GM21723 (cell line): ENCODE results near the gene EED.
"Not testable (repeated sequence)": the region's sequence is repeated elsewhere in the genome, so short reads cannot be mapped to it uniquely, and the experiment has no call there.

Experiments used
- ATAC-seq: cut with Tn5 transposase; IDR thresholded peaks from one replicate; pipeline ENCODE4 v1.9.1; 2021; ENCODE audit warnings: mild to moderate bottlenecking, moderate library complexity; ENCODE audit not compliant: unreplicated experiment

The EED gene

DNA sequence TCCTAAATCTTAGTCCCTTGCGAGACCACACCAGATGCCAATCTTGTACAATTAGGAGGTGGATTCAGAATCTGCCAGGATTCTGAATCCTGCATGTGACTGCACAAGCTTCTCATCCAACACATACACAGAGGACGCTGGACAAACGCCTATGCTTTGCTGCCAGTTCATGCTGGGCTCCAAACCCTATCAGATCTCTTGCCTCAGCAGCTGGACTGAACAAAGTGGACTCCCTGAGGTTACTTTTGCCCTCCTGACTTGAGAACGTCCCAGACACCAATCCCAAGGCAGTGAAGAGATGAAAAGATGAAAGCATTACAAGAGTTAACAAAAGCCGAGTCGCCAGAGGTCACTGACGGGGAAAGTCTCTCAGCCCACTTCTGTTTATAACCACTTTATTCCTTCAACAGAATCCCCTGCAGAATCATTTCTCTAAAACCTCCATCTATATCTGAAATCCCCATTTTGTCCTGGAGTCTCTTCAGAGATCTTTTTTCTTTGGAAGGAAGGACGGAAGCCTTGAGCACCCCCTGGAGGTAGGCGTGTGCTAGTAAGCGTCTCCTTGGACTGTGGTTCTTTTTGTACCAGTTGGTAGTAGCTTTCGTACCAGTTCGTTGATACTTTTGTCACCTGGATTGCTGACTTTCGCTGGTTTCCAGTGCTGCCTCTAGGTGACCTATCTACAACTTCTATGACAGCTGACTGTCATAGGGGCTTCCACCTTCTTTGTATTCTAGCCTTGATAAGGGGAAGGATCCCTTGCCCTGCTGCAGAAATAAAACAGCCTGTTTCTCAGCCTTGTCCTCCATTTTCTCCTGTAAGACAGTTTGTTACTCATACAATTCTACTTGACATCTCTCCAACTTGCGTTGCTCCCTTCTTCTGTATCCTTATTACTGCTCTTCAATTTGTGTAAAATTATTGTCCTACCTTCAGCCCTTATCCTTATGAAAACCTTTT lies 26.1 kb upstream of the EED start:
- ATAC-seq, result peak; percentile 49

DNA sequence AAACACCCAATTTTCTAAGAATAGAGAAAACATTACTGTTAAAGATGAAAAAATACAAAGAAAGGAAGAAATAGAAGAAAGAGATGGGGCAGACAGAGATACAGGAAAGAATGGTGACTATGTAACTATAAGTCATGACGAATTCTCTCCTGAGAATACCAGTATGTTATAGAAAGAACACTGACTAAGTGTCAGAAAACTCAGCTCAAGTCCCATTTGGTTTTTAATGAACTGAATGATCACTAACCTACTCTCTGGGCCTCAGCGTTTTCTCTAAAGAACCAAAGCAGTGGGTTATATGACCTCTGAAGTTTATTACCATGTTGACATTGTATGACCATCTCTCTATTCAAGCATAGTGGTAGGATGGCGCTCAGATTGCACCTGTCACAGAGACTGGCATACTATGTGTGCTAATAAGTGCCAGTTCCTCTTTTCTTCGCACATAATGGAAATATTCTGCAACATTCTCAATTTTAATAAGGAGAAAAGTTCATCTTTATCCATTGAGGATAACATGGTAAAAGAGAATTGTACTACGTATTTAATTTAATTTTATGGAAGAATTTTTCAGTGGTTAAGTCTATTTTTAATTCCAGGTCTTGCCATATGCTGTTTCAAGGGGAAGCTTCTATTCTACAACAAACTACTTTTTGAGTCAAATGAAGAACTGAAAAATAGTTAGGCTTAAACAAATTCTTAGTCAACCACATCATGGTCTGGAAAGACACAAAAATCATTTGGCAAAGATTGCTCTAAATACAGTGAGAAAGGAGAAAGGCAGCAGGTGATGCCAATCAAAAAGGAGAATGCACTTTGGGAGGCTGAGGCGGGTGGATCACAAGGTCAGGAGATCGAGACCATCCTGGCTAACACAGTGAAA lies 25.0 kb upstream of the EED start:
- peak; percentile 70 for ATAC-seq

DNA sequence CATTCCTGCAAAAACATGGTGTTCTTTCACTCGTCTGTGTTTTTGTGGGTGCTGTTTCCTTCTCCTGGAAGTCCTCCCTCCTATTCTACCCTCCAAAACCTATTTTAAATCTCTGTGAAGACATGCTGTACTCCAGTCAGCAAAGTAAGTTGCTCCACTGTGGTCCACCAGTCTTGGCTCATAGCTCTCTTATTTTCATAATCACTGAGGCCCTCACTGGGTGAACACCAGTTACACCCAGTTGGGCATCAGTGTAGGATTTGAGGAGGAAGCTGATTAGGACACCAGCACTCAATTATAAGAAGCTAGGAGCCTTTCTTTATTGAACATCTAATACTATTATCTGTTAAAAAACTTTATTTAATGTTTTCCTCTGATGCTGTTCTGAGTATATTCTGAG lies 23.9 kb upstream of the EED start:
- ATAC-seq, result no peak

DNA sequence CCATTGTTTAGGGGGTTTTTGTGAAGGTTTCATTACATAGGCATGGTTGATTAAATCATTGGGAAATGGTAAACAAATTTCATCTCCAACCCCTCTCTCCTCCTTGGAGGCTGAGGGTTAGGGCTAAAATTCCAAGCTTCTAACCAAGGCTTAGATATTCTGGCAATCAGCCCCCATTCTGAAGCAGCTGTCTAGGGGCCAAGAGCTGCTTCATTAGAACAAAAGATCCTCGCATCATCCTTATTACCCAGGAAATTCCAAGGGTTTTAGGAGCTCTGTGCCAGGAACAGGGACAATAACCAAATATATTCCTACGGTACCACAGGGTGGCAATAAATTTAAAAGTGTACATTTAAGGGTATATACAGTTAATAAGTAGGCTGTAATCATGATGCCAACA lies 22.5 kb upstream of the EED start:
- no peak for ATAC-seq

DNA sequence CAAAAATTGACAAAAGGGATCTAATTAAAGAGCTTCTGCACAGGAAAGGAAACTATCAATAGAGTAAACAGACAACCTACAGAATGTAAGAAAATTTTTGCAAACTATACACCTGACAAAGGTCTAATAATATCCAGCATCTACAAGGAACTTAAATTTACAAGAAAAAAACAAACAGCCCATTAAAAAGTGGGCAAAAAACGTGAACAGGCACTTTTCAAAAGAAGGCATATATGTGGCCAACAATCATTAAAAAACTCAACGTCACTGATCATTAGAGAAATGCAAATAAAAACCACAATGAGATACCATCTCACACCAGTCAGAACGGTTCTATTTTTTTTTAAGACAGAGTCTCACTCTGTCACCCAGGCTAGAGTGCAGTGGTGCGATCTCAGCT lies 20.0 kb upstream of the EED start:
- not testable (repeated sequence) for ATAC-seq

DNA sequence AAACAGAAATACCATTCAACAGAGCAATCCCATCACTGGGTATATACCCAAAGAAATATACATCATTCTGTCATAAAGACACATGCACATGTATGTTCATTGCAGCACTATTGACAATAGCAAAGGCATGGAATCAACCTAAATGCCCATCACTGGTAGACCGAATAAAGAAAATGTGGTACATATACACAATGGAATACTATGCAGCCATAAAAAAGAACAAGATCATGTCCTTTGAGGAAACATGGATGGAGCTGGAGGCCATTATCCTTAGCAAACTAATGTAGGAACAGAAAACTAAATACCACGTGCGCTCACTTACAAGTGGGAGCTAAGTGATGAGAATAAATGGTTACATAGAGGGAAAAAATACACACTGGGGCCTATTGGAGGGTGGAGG lies 19.2 kb upstream of the EED start:
- not testable (repeated sequence) for ATAC-seq

DNA sequence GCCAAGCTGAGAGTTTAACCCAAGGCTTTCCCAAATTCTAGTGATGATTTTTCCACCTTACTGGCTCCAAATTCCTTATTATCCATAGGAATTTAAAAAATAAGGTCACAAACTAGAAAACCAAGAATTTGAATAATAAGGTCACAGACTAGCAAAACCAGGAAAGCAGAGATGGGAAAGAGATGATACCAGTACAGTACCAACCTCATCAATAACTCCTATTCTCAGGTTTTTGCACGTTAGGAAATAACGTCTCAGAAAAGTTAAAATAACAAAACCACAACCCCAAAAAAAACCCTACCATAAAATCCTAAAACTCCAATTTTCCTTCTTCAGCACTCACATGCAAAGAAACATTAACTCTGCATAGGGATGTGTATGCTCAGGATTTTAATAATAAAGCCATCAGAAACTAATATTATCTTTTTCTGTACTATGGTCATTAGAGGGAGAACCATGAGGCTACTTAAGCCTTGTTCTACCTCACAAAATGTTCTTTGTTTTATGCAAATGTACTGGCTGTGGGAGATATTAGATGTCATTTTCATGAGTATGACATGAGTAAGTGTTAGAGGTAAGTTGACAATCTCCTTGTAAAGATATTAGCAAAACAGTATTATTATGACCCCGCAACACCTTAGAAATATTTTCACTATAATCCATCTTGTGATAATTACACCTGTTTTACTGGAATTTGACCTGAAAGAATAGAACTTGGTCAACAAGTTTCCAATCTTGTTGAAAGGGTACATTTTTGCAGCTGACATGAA lies 16.1 kb upstream of the EED start:
- ATAC-seq, result no peak

DNA sequence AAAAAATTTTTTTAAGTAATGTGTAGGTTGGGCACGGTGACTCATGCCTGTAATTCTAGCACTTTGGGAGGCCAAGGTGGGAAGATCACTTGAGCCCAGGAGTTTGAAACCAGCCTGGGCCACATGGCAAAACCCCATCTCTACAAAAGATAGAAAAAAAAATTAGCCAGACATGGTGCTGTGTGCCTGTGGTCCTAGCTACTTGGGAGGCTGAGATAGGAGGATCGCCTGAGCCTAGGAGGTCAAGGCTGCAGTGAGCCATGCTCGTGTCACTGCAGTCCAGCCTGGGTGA lies 15.6 kb upstream of the EED start:
- not testable (repeated sequence) for ATAC-seq

DNA sequence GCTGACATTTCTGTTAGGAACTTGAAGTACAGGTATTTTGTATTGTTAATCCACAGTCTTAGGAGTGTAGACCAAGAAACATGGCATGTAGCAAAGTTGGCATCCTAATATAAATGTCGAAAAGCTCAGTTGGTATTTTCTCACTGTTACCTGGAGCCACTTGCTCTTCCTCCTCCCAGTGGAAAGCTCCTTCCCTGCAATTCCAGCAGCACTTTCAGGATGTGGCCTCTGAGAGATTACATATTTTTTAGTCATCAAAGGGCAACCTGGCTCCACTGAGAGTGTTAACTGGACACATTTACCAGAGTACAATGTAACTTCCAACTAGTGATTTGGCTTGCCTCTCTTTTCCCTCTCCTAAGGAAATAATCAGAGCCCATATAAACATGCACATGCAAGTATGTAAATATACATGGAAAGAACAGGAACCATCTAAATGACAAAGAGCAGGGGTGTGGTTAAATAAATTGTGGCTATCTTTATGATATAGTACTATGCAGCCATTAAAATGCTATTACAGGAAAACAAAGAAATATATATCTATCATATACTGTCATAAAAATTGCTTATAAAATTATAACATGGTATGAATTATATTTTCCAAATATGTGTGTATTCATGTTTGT lies 14.3 kb upstream of the EED start:
- ATAC-seq, result no peak

DNA sequence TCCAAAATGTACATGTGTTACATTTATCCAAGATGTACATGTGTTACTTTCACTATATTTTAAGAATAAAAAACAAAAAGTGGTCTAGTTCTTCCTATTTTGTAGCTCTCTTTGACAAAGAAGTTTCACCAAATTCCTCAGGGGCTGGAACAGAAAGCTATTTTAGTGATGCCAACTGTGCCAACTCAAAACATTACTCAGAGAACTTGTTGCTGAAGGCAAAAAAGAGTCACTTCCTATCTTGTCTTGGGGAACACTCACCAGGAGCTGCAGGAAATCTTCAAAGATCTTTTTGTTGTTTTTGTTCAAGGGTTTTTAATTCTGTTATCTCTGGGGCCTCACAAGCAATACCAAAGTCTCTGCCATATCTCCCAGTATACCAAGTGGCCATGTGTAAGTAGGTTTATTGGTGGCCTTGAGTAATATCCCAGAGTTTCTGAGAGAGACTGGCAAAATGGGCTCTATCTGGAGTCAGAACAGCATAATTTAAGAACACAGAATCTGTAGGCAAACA lies 13.6 kb upstream of the EED start:
- no peak for ATAC-seq

DNA sequence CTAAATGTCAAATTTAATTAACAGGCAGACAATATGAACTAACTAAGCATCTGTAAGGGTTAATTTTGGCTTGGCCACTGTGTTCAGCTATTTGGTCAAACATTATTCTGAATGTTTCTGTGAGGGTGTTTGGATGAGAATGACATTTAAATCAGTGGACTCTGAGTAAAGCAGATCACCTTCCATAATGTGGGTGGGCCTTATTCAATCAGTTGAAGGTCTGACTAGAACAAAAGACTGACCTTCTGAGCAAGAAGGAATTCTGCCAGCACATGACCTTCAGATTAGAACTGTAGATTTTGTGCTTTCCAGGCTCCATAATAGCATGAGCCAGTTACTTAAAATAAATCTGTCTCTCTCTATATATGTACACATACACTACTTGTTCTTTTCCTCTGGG lies 12.0 kb upstream of the EED start:
- ATAC-seq, result no peak

DNA sequence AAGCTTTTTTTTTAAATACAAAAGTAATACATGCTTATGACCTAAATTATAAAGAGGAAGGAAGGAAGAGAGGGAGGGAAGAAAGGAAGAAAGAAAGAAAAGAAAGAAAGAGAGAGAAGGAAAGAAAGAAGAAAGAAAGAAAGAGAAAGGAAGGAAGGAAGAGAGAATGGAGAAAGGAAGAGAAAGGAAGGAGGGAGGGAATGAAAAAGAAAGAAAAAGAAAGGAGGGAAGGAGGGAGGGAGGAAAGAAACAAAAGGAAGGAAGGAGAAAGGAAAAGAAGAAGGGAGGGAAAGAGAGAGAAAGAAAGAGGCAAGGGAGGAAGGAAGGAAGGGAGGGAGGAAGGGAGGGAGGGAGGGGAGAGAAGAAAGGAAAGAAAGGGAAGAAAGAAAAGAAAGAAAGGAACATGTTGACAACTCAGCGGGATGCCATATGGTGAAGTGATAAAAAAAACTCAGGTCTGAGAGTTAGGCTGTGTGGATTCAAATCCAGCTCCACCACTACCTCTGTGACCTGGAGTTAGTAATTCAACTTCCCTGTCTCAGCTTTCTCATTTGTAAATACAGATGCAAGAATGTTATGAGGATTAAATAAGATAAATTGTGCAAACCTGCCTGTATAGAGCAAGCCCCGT lies 9.6 kb upstream of the EED start:
- no peak for ATAC-seq

DNA sequence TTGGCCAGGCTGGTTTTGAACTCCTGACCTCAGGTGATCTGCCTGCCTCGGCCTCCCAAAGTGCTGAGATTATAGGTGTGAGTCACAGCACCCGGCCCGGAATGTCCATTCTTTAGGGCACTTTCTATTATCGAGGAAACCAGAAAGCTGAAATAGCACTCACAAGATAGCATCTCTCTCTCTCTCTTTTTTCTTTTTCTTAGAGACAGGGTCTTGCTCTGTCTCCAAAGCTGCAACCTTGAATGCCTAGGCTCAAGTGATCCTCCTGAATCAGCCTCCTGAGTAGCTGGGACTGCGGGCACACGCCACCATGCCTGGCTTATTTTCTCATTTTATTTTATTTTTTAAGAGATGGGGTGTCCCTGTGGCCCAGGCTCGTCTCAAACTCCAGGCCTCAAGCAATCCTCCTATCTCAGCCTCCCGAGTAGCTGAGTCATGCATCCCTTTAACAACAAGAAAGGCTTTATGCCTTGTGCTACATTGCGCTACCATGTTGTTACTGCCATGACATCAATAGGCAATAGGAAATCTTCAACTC lies 7.2 kb upstream of the EED start:
- ATAC-seq, result no peak

DNA sequence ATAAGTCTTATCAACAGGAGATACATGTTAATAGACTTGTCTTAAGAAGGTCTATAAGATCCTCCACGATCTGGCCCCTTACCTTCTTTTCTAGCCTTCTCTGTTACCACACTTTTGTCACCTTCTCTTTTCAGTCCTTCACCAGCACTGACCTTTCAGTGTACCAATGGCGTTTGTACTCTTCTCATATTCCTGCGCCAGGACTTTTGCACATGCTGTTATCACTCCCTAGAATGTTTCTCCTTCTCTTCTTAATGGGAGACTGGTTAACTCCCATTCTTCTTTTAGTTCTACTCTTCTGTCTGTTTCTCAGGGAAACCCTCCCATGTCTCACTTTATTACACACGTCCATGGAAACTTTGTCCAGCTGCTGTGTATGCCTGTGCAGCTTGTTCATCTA lies 4.4 kb upstream of the EED start:
- ATAC-seq, result no peak

DNA sequence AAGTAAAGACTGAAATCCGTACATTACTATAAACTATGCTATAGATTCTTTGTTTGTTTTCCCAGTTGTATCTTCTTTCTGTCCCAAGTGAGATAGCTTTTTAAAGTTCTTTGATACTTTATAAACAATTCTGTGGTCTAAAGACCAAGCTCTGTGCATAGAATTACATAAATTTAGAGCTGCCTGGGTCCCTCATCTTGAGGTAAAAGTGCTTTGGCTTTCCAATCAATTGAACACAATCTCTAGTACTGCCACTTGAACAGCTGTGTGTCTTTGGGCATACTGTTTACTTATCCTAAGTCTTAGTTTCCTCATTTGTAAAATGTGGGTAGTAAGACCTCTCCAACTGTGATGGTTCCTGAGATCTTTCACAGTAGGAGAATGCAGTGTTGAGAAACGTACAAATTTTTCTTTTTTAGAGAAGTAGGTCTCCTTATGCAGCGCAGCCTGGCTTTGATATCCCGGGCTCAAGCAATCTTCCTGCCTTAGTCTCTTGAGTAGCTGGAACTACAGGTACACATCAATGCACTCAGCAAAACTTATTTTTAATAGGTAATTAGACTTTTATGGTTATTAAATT lies 2.5 kb upstream of the EED start:
- ATAC-seq, result no peak

DNA sequence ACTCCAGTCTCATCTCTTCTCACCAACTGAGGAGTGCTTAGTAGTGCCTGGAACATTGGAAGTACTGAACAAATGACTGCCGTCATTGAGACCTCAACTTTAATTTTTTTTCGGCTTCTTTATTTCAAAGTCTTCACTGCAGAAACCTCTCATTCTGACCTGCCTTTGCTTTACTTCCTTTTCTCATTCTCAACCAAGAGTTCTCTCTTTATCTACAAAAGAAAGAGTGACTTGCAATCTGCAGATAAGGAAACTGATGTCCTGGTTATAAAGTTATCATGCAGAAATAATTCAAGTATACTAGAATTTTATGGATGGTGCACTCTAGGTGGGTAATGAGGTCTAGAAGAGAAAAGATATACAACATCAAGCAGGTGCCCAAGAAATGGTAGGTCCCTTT lies 1.2 kb upstream of the EED start:
- no peak for ATAC-seq

DNA sequence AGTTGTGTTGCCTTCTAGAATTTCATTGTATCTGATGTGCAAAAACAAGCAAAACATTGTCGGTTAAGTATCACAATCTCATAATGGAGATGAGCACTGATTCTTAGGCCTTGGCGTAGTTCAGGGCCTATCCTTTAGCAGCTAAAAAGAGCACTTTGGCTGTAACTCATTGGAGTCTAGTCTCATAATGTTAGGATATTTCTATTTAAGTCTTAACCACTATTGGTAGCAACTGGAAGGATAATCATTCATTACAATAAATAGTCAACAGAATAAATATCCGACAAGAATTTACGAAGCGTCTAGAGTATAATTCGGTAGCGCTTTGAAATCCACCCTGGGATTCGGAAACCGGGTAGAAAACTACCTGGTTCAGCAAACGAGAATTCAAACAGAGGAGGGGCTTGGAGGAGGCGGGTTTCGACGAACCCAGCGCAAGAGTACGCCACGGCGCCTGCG lies 461 bp upstream of the EED start:
- ATAC-seq, result peak; percentile 67

DNA sequence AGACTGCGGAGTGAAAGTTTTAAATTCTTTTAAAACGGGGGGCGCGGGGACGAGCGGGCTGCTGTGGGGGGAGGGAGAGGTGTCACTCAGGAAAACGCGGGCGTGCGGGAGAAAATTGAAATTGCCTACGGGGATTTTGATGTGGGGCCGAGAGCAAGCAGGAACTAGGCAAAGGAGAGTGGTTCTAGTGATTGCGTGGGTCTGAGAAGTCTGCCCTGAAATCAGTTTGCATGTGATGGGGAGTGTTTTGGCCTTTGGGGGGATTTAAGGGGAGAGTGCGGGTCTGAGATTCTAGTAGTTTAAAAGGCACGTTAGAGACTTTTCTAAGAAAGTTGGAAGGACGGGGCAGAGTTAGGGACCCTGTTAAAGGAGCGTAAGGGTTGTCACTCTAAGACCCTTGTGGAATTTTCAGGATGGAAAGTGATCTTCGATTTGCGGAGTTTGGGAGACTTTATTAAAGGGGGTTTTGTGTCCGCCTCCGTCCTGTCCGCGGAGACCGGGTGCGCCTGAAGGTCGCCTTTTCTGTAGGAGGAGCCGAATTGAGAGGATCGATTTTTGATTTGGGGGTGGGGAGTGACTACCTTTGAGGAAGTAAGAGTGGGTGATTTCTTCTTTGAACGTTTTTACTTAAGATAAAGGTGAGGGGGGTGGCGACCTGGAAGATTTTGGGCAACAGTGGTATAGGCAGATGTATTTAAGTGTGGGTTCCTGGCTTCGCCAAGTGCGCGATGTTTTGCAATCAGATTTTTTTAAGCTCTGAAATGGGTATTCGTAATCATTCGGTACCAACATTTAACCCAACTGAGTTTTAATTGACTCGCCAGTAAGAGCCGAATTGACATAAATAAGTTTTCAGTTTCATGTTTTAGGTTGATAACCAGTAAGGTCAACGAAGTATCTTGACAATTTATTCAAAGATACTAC lies 1.1 kb downstream of the EED start:
- ATAC-seq, result peak; percentile 5
